A549 (cell line): Measurements from ENCODE around the gene FOXI2.

Experiments
- CTCF ChIP-seq: fragments of >200 bp; sonication (Bioruptor Twin); formaldehyde crosslinking; IDR thresholded peaks from 3 replicates; pipeline ENCODE4 v1.5.1; 2016
- MAZ ChIP-seq: fragments of 150-350 bp; IDR thresholded peaks from 2 replicates; pipeline ENCODE4 v1.6.1; 2014; ENCODE audit warnings: antibody characterized with exemption, low read depth, low read length, borderline replicate concordance
- POLR2A ChIP-seq: IDR thresholded peaks from 2 replicates; pipeline ENCODE4 v1.6.1; 2012; ENCODE audit warnings: mild to moderate bottlenecking, low read length
- RCOR1 ChIP-seq: fragments of 150-350 bp; IDR thresholded peaks from 2 replicates; pipeline ENCODE4 v1.6.1; 2014; ENCODE audit warnings: antibody characterized with exemption, low read length, low read depth

GRCh38 chr10:127776816-127777215, 39.8 kb downstream of the FOXI2 start:
- no peak for TF ChIP-seq CTCF
- TF ChIP-seq MAZ = no peak
- no peak for TF ChIP-seq RCOR1
- TF ChIP-seq POLR2A = no peak
